Measurements from ENCODE around the gene USP24. TPM values are rescaled to one million over a fixed set of nuclear protein-coding genes. Genes with fewer than 3 reads are reported as not detected.

The USP24 gene
- total and polyA plus RNA-seq, 2 donors (not counting 3 experiments of a cell fraction or from before 2014, with no cell fraction given), result 8.2 to 30.0 TPM

DNA sequence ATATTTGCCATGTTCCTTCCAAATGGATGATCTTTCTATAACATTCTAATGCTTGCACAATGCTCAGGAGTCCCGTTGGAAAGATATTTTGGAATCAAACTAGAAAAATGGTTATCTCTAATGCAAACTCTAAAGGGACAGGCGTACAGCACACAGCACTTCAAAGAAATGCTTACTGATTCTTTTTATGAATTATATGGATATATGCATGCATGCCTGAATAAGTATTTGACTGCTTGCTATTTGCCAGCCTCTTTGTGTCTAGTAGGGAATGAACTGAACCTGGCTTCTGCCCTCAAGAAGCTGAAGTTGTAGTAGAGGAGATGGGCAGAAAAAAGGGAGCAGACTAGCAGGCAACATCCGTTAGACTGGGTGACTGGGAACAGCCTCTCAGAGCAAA lies 127.7 kb downstream of the USP24 start:
- DNase-seq (ENCODE audit: low read depth, low spot score) (no peak), FAIRE-seq (no peak)
- Histone ChIP-seq H2AFZ (ENCODE audit: low read depth, low read length) (no peak overlapping the region), H3K4me1 (ENCODE audit: control insufficient read depth, extremely low read depth, insufficient read depth, low read length) (no peaks in the 10 kb centered on the region), H3K27ac (ENCODE audit: insufficient read depth, low read depth, low read length) (no peak overlapping the region), H3K4me2 (ENCODE audit: insufficient read depth, low read length) (no peak overlapping the region), H3K9me1 (replicated peaks; ENCODE audit: control insufficient read depth, extremely low read depth, insufficient read depth, low read length) (no peaks in the 10 kb centered on the region), H3K27me3 (ENCODE audit: control insufficient read depth in 2 of 2, insufficient read depth in 2 of 2, low read length in 2 of 2) (no peaks in the 10 kb centered on the region), H3K4me3 (replicated peaks in 1 of 3; ENCODE audit: insufficient read depth in 1 of 3, low read depth in 1 of 3, low read length in 3 of 3) (no peak overlapping the region), H4K20me1 (replicated peaks; ENCODE audit: control insufficient read depth, extremely low read depth, insufficient read depth, low read length) (no peaks in the 10 kb centered on the region), H3K9me3 (replicated peaks; ENCODE audit: control insufficient read depth, insufficient read depth, low read length) (no peaks in the 10 kb centered on the region), H3K79me2 (ENCODE audit: control insufficient read depth, insufficient read depth, low read length) (no peaks in the 10 kb centered on the region), H3K9ac (replicated peaks; ENCODE audit: extremely low read depth, insufficient read depth, low read length) (no peak overlapping the region), H3K36me3 (ENCODE audit: control insufficient read depth in 2 of 2, extremely low read depth in 1 of 2, insufficient read depth in 2 of 2, low read length in 2 of 2) (peaks cover 10 to 20% of the 10 kb centered on the region in 2 experiments)
- no peak for TF ChIP-seq MYC (IDR thresholded peaks at IDR 0.05; ENCODE audit: low read depth, low read length)
- dilution Hi-C loops (cut with MboI; ENCODE audit: extremely low pct_ligation_motif_present, low sequenced_read_pairs) (no loop called here), intact Hi-C loops (cut with micrococcal nuclease) (no loop called here)
- ChIA-PET POLR2A (interaction anchor here (0.6 kb wide), 1 partner anchor 42 kb away, joined by 5 read pairs; no protein-coding TSS in a partner anchor), CTCF (interaction anchor here (0.9 kb wide), 1 partner anchor 16 kb away, joined by 3 read pairs; no protein-coding TSS in a partner anchor)
- no TSS peak for BruUV-seq (replicated peaks)

DNA sequence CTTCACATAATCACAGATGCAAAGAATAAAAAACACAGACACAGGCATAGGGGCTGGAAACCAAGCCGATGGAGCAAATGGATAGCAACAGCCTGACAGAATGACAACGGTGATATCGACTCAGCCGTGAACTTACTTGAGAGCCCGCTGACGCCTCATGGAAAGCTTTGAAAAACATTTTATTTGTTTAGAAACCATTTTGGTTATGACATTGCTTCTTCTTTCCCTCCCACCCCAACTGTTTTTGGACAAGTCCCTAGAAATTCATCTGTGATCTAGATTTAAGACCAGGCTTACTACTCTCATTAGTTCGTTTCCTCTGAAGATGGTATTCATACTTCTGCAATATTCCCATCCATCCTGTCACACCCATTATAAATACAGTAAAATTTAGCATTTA lies 130.9 kb downstream of the USP24 start:
- Histone ChIP-seq H3K4me2 (ENCODE audit: insufficient read depth, low read length) (no peak overlapping the region), H3K9me3 (replicated peaks; ENCODE audit: control insufficient read depth, insufficient read depth, low read length) (no peaks in the 10 kb centered on the region), H3K4me1 (ENCODE audit: control insufficient read depth, extremely low read depth, insufficient read depth, low read length) (peaks cover 11% of the 10 kb centered on the region), H3K9ac (replicated peaks; ENCODE audit: extremely low read depth, insufficient read depth, low read length) (no peak overlapping the region), H3K9me1 (replicated peaks; ENCODE audit: control insufficient read depth, extremely low read depth, insufficient read depth, low read length) (no peaks in the 10 kb centered on the region), H3K4me3 (replicated peaks in 1 of 3; ENCODE audit: insufficient read depth in 1 of 3, low read depth in 1 of 3, low read length in 3 of 3) (no peak overlapping the region), H3K36me3 (ENCODE audit: control insufficient read depth in 2 of 2, extremely low read depth in 1 of 2, insufficient read depth in 2 of 2, low read length in 2 of 2) (peaks cover 16 to 18% of the 10 kb centered on the region in 2 experiments), H3K27ac (ENCODE audit: insufficient read depth, low read depth, low read length) (no peak overlapping the region), H4K20me1 (replicated peaks; ENCODE audit: control insufficient read depth, extremely low read depth, insufficient read depth, low read length) (no peaks in the 10 kb centered on the region), H2AFZ (ENCODE audit: low read depth, low read length) (no peak overlapping the region), H3K79me2 (ENCODE audit: control insufficient read depth, insufficient read depth, low read length) (no peaks in the 10 kb centered on the region), H3K27me3 (ENCODE audit: control insufficient read depth in 2 of 2, insufficient read depth in 2 of 2, low read length in 2 of 2) (no peaks in the 10 kb centered on the region)
- DNase-seq (ENCODE audit: low read depth, low spot score) (no peak), FAIRE-seq (no peak)
- no TSS peak for BruUV-seq (replicated peaks)
- intact Hi-C loops (cut with micrococcal nuclease) (no loop called here), dilution Hi-C loops (cut with MboI; ENCODE audit: extremely low pct_ligation_motif_present, low sequenced_read_pairs) (no loop called here)
- POLR2A ChIA-PET, result no interaction called here
- TF ChIP-seq, protein P1, sequence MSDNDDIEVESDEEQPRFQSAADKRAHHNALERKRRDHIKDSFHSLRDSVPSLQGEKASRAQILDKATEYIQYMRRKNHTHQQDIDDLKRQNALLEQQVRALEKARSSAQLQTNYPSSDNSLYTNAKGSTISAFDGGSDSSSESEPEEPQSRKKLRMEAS (IDR thresholded peaks at IDR 0.05; ENCODE audit: insufficient read depth, insufficient read length), result no peak
- TF ChIP-seq POLR2A (IDR thresholded peaks at IDR 0.05; ENCODE audit: low read depth, low read length) (no peak), GATA2 (IDR thresholded peaks at IDR 0.05; ENCODE audit: insufficient read depth, insufficient read length, low read depth, low read length) (no peak), EZH2 (IDR thresholded peaks at IDR 0.05; ENCODE audit: borderline replicate concordance, low read depth, low read length, severe bottlenecking) (no peak), FOS (IDR thresholded peaks at IDR 0.05; ENCODE audit: borderline replicate concordance, insufficient read depth, low read length) (no peak), POLR2AphosphoS5 (IDR thresholded peaks at IDR 0.05; ENCODE audit: insufficient read depth, low read depth, low read length) (no peak), CTCF (IDR thresholded peaks at IDR 0.05; ENCODE audit: extremely low read depth in 1 of 2, insufficient read depth in 1 of 2, low read depth in 1 of 2, low read length in 2 of 2) (no peak), MYC (IDR thresholded peaks at IDR 0.05; ENCODE audit: low read depth, low read length) (no peak), JUN (IDR thresholded peaks at IDR 0.05; ENCODE audit: borderline replicate concordance, insufficient read depth, insufficient read length, low read depth) (no peak)
- CTCF ChIA-PET, result no interaction called here

Measured in endothelial cell of umbilical vein (primary cell).